ENCODE results near the gene TOMM40. TPM values are rescaled to one million over a fixed set of nuclear protein-coding genes. Genes with fewer than 3 reads are reported as not detected.
A peak's percentile ranks its signal among the peaks of the same experiment; 100 is the strongest.

The TOMM40 gene
- total and polyA plus RNA-seq, 9 of the 15 experiments (the other 6 are each of a cell fraction or from before 2014, with no cell fraction given), result 0.89 to 290 (median 160) TPM

DNA sequence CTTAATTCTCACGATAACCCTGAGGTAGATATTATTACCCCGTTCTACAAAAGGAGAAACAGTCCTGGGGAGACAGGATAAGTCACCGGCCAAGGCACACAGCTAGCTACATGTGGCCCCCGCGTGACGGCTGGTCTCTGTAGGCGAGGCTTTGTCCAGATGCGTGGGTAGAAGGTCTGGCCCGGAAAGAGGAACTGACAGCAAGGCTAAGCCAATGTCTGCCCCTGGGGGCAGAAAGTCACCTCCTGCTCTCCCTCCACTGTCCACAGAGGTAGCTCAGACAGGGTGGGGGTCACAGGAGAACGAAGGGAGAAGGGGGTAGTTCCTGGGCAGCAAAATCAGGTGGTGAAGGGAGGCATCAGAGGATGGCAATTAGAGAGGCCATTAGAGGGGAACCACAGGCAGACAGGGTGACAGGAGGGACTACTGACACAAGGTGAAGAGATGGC, 52.8 kb downstream of the TOMM40 start (continued):
- TF ChIP-seq, protein P1, sequence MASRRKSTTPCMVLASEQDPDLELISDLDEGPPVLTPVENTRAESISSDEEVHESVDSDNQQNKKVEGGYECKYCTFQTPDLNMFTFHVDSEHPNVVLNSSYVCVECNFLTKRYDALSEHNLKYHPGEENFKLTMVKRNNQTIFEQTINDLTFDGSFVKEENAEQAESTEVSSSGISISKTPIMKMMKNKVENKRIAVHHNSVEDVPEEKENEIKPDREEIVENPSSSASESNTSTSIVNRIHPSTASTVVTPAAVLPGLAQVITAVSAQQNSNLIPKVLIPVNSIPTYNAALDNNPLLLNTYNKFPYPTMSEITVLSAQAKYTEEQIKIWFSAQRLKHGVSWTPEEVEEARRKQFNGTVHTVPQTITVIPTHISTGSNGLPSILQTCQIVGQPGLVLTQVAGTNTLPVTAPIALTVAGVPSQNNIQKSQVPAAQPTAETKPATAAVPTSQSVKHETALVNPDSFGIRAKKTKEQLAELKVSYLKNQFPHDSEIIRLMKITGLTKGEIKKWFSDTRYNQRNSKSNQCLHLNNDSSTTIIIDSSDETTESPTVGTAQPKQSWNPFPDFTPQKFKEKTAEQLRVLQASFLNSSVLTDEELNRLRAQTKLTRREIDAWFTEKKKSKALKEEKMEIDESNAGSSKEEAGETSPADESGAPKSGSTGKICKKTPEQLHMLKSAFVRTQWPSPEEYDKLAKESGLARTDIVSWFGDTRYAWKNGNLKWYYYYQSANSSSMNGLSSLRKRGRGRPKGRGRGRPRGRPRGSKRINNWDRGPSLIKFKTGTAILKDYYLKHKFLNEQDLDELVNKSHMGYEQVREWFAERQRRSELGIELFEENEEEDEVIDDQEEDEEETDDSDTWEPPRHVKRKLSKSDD (conservative IDR thresholded peaks at IDR 0.05; ENCODE audit: low read length), result no peak
- TF ChIP-seq SRSF3 (IDR thresholded peaks at IDR 0.05; ENCODE audit: insufficient read depth, low read length), result no peak
- TF ChIP-seq, protein P2, sequence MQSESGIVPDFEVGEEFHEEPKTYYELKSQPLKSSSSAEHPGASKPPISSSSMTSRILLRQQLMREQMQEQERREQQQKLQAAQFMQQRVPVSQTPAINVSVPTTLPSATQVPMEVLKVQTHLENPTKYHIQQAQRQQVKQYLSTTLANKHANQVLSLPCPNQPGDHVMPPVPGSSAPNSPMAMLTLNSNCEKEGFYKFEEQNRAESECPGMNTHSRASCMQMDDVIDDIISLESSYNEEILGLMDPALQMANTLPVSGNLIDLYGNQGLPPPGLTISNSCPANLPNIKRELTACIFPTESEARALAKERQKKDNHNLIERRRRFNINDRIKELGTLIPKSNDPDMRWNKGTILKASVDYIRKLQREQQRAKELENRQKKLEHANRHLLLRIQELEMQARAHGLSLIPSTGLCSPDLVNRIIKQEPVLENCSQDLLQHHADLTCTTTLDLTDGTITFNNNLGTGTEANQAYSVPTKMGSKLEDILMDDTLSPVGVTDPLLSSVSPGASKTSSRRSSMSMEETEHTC (IDR thresholded peaks at IDR 0.05), result peak; percentile 84; the same call in 1 of the 2 replicates
- no peak for TF ChIP-seq BMI1 (IDR thresholded peaks at IDR 0.05; ENCODE audit: low read length)
- peak in 1 of 2 experiments; percentile 86; a peak in 2 of 4 replicates for TF ChIP-seq ZNF639 (CRISPR knock-in tag; conservative IDR thresholded peaks at IDR 0.05 in 1 of 2, IDR thresholded peaks at IDR 0.05 in 1 of 2)
- peak; percentile 85 for TF ChIP-seq NFIC (IDR thresholded peaks at IDR 0.05)
- TF ChIP-seq TAF7 (tag; IDR thresholded peaks at IDR 0.05), result 0 out of 2 replicates have a peak, but pooled peaks have one; percentile 51
- 0 out of 4 replicates have a peak, but pooled peaks of 1 of the 2 experiments have one; percentile 35 for TF ChIP-seq SIN3A (IDR thresholded peaks at IDR 0.05; ENCODE audit: borderline replicate concordance in 2 of 2, control insufficient read depth in 1 of 2, low read depth in 2 of 2, low read length in 2 of 2)
- TF ChIP-seq GATAD2A (IDR thresholded peaks at IDR 0.05), result peak; percentile 48; the same call in 1 of the 2 replicates
- TF ChIP-seq RBBP5 (IDR thresholded peaks at IDR 0.05; ENCODE audit: borderline replicate concordance, insufficient read depth, low read length, poor library complexity, severe bottlenecking), result no peak
- TF ChIP-seq CBX3 (IDR thresholded peaks at IDR 0.05; ENCODE audit: borderline replicate concordance in 1 of 2, low read length in 2 of 2), result 0 out of 3 replicates have a peak, but pooled peaks of 1 of the 2 experiments have one; percentile 61
- peak; percentile 81 to 86 for TF ChIP-seq MNT (conservative IDR thresholded peaks at IDR 0.05)
- no peak for TF ChIP-seq NR4A1 (CRISPR knock-in tag; IDR thresholded peaks at IDR 0.05)
- peak; percentile 66 for TF ChIP-seq NR4A1 (tag; IDR thresholded peaks at IDR 0.05)
- no peak for TF ChIP-seq PRMT5 (CRISPR knock-in tag; IDR thresholded peaks at IDR 0.05)
- no peak for TF ChIP-seq HDAC8 (tag; IDR thresholded peaks at IDR 0.05)
- TF ChIP-seq ZNF347 (CRISPR knock-in tag; IDR thresholded peaks at IDR 0.05; ENCODE audit: low read depth), result no peak
- TF ChIP-seq CBFA2T2 (conservative IDR thresholded peaks at IDR 0.05), result 0 out of 2 replicates have a peak, but pooled peaks have one; percentile 32
- TF ChIP-seq DPF2 (IDR thresholded peaks at IDR 0.05), result peak; percentile 72
- TF ChIP-seq PHTF2 (CRISPR knock-in tag; IDR thresholded peaks at IDR 0.05), result no peak
- TF ChIP-seq SMARCA5 (IDR thresholded peaks at IDR 0.05), result no peak
- 0 out of 2 replicates have a peak, but pooled peaks have one; percentile 37 for TF ChIP-seq NFRKB (IDR thresholded peaks at IDR 0.05; ENCODE audit: low read depth)

Measured in K562 (cell line).